MM.1S (cell line): Measurements from ENCODE around the gene NPY2R.

Source experiments
- DNase-seq: peaks from one replicate; pipeline ENCODE4 v3.0.0-alpha.2; 2015
- H2AFZ ChIP-seq: fragments of 300-600 bp; sonication (generic); 2 replicates; pipeline ENCODE4 v1.6.0; 2016; ENCODE audit warnings: antibody characterized with exemption, low read length
- H3F3A ChIP-seq: fragments of 300-600 bp; sonication (generic); 2 replicates; pipeline ENCODE4 v1.6.1; 2016; ENCODE audit warnings: mild to moderate bottlenecking, antibody characterized with exemption, low read length, moderate library complexity, mixed read lengths; ENCODE audit not compliant: insufficient read depth
- H3K27ac ChIP-seq: fragments of 300-600 bp; sonication (generic); 2 replicates; pipeline ENCODE4 v1.5.1; 2016; ENCODE audit warnings: mild to moderate bottlenecking, low read length
- H3K27me3 ChIP-seq: fragments of 300-600 bp; sonication (generic); replicated peaks from 2 replicates; pipeline ENCODE4 v1.6.0; 2016; ENCODE audit warnings: low read length; ENCODE audit not compliant: insufficient read depth
- H3K36me3 ChIP-seq: fragments of 300-600 bp; sonication (generic); replicated peaks from 2 replicates; pipeline ENCODE4 v1.6.1; 2016; ENCODE audit warnings: mild to moderate bottlenecking, low read length, mixed read lengths; ENCODE audit not compliant: insufficient read depth
- H3K4me1 ChIP-seq: fragments of 300-600 bp; sonication (generic); 2 replicates; pipeline ENCODE4 v1.6.1; 2016; ENCODE audit warnings: low read length, mixed read lengths
- H3K4me2 ChIP-seq: fragments of 300-600 bp; sonication (generic); 2 replicates; pipeline ENCODE4 v1.6.0; 2016; ENCODE audit warnings: low read depth, low read length
- H3K4me3 ChIP-seq: fragments of 300-600 bp; sonication (generic); 2 replicates; pipeline ENCODE4 v1.5.1; 2016; ENCODE audit warnings: low read length, mixed read lengths
- H3K79me2 ChIP-seq: fragments of 300-600 bp; sonication (generic); 2 replicates; pipeline ENCODE4 v1.6.1; 2016; ENCODE audit warnings: mixed run types, low read length, mixed read lengths
- H3K9ac ChIP-seq: fragments of 300-600 bp; sonication (generic); 2 replicates; pipeline ENCODE4 v1.6.1; 2016; ENCODE audit warnings: low read length, mixed read lengths
- H3K9me2 ChIP-seq: fragments of 300-600 bp; sonication (generic); replicated peaks from 2 replicates; pipeline ENCODE4 v1.6.1; 2016; ENCODE audit warnings: mild to moderate bottlenecking, low read length, mixed read lengths; ENCODE audit not compliant: insufficient read depth
- H3K9me3 ChIP-seq: fragments of 300-600 bp; sonication (generic); replicated peaks from 2 replicates; pipeline ENCODE4 v1.6.1; 2016; ENCODE audit warnings: mild to moderate bottlenecking, low read length, mixed read lengths; ENCODE audit not compliant: insufficient read depth
- H4K20me1 ChIP-seq: fragments of 300-600 bp; sonication (generic); 2 replicates; pipeline ENCODE4 v1.6.1; 2016; ENCODE audit warnings: mild to moderate bottlenecking, low read length, moderate library complexity, mixed read lengths; ENCODE audit not compliant: insufficient read depth
- CTCF ChIP-seq: fragments of 300-600 bp; sonication (generic); IDR thresholded peaks from 2 replicates; pipeline ENCODE4 v1.5.1; 2016; ENCODE audit warnings: antibody characterized with exemption, low read length, mixed read lengths
- EZH2 ChIP-seq: fragments of 300-600 bp; sonication (generic); optimal IDR thresholded peaks from 2 replicates; pipeline ENCODE3; 2017; ENCODE audit warnings: low read depth, mild to moderate bottlenecking, antibody characterized with exemption, low read length, mixed read lengths
- EZH2phosphoT487 ChIP-seq: fragments of 300-600 bp; sonication (generic); IDR thresholded peaks from 2 replicates; pipeline ENCODE4 v1.6.1; 2018; ENCODE audit warnings: antibody characterized with exemption, low read length

The NPY2R gene

GRCh38 chr4:155241664-155242063 lies 33.2 kb downstream of the NPY2R start:
- no peak for DNase-seq
- Histone ChIP-seq H3K79me2 (no peaks in the 10 kb centered on the region), H3F3A (no peaks in the 10 kb centered on the region), H3K27me3 (no peaks in the 10 kb centered on the region), H3K27ac (no peak overlapping the region), H3K4me2 (no peak overlapping the region), H4K20me1 (no peaks in the 10 kb centered on the region), H3K9me3 (no peaks in the 10 kb centered on the region), H3K4me3 (no peak overlapping the region), H2AFZ (no peak overlapping the region), H3K36me3 (no peaks in the 10 kb centered on the region), H3K9ac (no peak overlapping the region), H3K9me2 (no peaks in the 10 kb centered on the region), H3K4me1 (no peaks in the 10 kb centered on the region)
- TF ChIP-seq EZH2phosphoT487, result no peak
- no peak for TF ChIP-seq EZH2
- TF ChIP-seq CTCF, result no peak

- no peaks in the 10 kb centered on the region for H3F3A ChIP-seq
- no peaks in the 10 kb centered on the region for H3K4me1 ChIP-seq
- DNase-seq, result no peak
- no peak for TF ChIP-seq CTCF
- TF ChIP-seq EZH2phosphoT487, result no peak
- H3K9me3 ChIP-seq, result no peaks in the 10 kb centered on the region
- no peak overlapping the region for H3K4me2 ChIP-seq
- H3K79me2 ChIP-seq, result no peaks in the 10 kb centered on the region
- no peaks in the 10 kb centered on the region for H3K27me3 ChIP-seq
- no peaks in the 10 kb centered on the region for H3K36me3 ChIP-seq
- no peak overlapping the region for H3K9ac ChIP-seq
- H4K20me1 ChIP-seq, result no peaks in the 10 kb centered on the region
- no peaks in the 10 kb centered on the region for H3K9me2 ChIP-seq
- no peak overlapping the region for H3K27ac ChIP-seq
- H3K4me3 ChIP-seq, result no peak overlapping the region
- H2AFZ ChIP-seq, result no peak overlapping the region
Measured at GRCh38 chr4:155245105-155245504, 36.7 kb downstream of the NPY2R start.

GRCh38 chr4:155248002-155248896 lies 39.8 kb downstream of the NPY2R start:
- H3K9me2 ChIP-seq, result no peaks in the 10 kb centered on the region
- H3K79me2 ChIP-seq, result no peaks in the 10 kb centered on the region
- no peaks in the 10 kb centered on the region for H3K4me1 ChIP-seq
- H2AFZ ChIP-seq, result no peak overlapping the region
- H3K4me3 ChIP-seq, result no peak overlapping the region
- no peak overlapping the region for H3K27ac ChIP-seq
- no peaks in the 10 kb centered on the region for H3K9me3 ChIP-seq
- H3K27me3 ChIP-seq, result no peaks in the 10 kb centered on the region
- H4K20me1 ChIP-seq, result no peaks in the 10 kb centered on the region
- H3K4me2 ChIP-seq, result no peak overlapping the region
- no peak overlapping the region for H3K9ac ChIP-seq
- no peaks in the 10 kb centered on the region for H3F3A ChIP-seq
- no peak for DNase-seq
- H3K36me3 ChIP-seq, result no peaks in the 10 kb centered on the region
- TF ChIP-seq CTCF, result no peak
- no peak for TF ChIP-seq EZH2phosphoT487
- no peak for TF ChIP-seq EZH2
